MCF 10A (cell line): ENCODE data around the gene SLC30A4. TPM values are rescaled to one million over a fixed set of nuclear protein-coding genes. Genes with fewer than 3 reads are reported as not detected.

Experiments used
- BruUV-seq: library from RNA; stranded (reverse); fragments of 400-500 nt; replicated peaks from 2 replicates; lab custom pipeline; 2021; lab: Mats Ljungman, UMichigan
- CTCF ChIA-PET: fragments of 300-600 bp; sonication (Branson Sonifier 250); formaldehyde crosslinking; extraction: SDS; loops from one replicate; lab custom pipeline; 2021; ENCODE audit warnings: antibody characterized with exemption, inconsistent platforms; lab: Yijun Ruan, JAX
- POLR2A ChIA-PET: fragments of 300-600, 350-650 bp; sonication (Branson Sonifier 250); formaldehyde crosslinking; extraction: SDS; loops from one replicate; lab custom pipeline; 2020; ENCODE audit warnings: antibody characterized with exemption, inconsistent platforms; lab: Yijun Ruan, JAX
- DNase-seq: peaks from one replicate; pipeline ENCODE4 v3.0.0-alpha.2; 2018; ENCODE audit not compliant: unreplicated experiment
- H3K27ac Mint-ChIP-seq: one replicate; pipeline ENCODE4 v1.8.0; 2022; ENCODE audit warnings: mild to moderate bottlenecking, low read depth, mixed read lengths; ENCODE audit not compliant: unreplicated experiment
- H3K27me3 Mint-ChIP-seq: one replicate; pipeline ENCODE4 v1.8.0; 2022; ENCODE audit warnings: mixed read lengths; ENCODE audit not compliant: insufficient read depth, unreplicated experiment
- H3K36me3 Mint-ChIP-seq: one replicate; pipeline ENCODE4 v1.8.0; 2022; ENCODE audit warnings: mild to moderate bottlenecking, moderate library complexity, mixed read lengths; ENCODE audit not compliant: insufficient read depth, unreplicated experiment
- H3K4me1 Mint-ChIP-seq: one replicate; pipeline ENCODE4 v1.8.0; 2022; ENCODE audit warnings: mixed read lengths; ENCODE audit not compliant: insufficient read depth, unreplicated experiment
- H3K4me3 Mint-ChIP-seq: one replicate; pipeline ENCODE4 v1.8.0; 2022; ENCODE audit warnings: mild to moderate bottlenecking, moderate library complexity, mixed read lengths; ENCODE audit not compliant: unreplicated experiment
- H3K9me3 Mint-ChIP-seq: one replicate; pipeline ENCODE4 v1.8.0; 2022; ENCODE audit warnings: mixed read lengths; ENCODE audit not compliant: unreplicated experiment
- intact Hi-C: fragments of 100-400 bp; cut with micrococcal nuclease; formaldehyde crosslinking; loops from 2 replicates; pipeline ENCODE4 v1.14.1; 2022
- total RNA-seq: library from RNA; stranded (reverse); gene quantifications from 2 replicates; pipeline ENCODE4 v1.2.3, GENCODE V29; 2022
- TF ChIP-seq, protein P1 (sequence below): fragments of 200-600 bp; IDR thresholded peaks from one replicate; pipeline ENCODE4 v1.8.0; 2022; ENCODE audit warnings: antibody characterized with exemption, mild to moderate bottlenecking; ENCODE audit not compliant: unreplicated experiment

The SLC30A4 gene
- total RNA-seq, 1 experiment from 2014 or later: 3.4 TPM

DNA sequence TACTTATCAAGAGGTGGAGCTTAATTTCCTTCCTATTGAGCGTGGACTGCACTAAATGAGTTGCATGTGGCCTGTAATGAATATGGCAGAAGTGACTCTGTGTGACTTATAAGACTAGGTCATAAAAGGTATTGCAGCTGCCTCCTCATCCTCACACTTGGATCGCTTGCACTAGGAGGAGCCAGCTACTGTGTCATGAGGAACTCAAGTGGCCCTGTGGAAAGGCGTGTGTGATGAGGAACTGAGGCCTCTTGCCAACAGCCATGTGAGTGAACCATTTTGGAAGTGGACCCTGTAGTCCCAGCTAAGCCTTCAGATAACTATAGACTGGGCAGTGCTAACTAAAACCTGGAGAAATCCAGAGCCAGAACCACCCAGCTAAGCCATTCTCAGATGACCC lies 7.1 kb upstream of the SLC30A4 start:
- Mint-ChIP-seq H3K4me3 (no peak overlapping the region), H3K9me3 (no peaks in the 10 kb centered on the region), H3K27me3 (no peaks in the 10 kb centered on the region), H3K36me3 (no peaks in the 10 kb centered on the region), H3K4me1 (no peaks in the 10 kb centered on the region), H3K27ac (no peak overlapping the region)
- TF ChIP-seq, protein P1, sequence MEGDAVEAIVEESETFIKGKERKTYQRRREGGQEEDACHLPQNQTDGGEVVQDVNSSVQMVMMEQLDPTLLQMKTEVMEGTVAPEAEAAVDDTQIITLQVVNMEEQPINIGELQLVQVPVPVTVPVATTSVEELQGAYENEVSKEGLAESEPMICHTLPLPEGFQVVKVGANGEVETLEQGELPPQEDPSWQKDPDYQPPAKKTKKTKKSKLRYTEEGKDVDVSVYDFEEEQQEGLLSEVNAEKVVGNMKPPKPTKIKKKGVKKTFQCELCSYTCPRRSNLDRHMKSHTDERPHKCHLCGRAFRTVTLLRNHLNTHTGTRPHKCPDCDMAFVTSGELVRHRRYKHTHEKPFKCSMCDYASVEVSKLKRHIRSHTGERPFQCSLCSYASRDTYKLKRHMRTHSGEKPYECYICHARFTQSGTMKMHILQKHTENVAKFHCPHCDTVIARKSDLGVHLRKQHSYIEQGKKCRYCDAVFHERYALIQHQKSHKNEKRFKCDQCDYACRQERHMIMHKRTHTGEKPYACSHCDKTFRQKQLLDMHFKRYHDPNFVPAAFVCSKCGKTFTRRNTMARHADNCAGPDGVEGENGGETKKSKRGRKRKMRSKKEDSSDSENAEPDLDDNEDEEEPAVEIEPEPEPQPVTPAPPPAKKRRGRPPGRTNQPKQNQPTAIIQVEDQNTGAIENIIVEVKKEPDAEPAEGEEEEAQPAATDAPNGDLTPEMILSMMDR: no peak
- no TSS peak for BruUV-seq
- no peak for DNase-seq
- ChIA-PET POLR2A (interaction anchor here (0.5 to 0.6 kb wide), 2 partner anchors 69 to 326 kb away, joined by 4 to 5 read pairs; no protein-coding TSS in a partner anchor), CTCF (interaction anchor here (0.6 to 1.1 kb wide), 4 partner anchors 70 to 1808 kb away, joined by 3 read pairs; no protein-coding TSS in a partner anchor)
- intact Hi-C loops: no loop called here

DNA sequence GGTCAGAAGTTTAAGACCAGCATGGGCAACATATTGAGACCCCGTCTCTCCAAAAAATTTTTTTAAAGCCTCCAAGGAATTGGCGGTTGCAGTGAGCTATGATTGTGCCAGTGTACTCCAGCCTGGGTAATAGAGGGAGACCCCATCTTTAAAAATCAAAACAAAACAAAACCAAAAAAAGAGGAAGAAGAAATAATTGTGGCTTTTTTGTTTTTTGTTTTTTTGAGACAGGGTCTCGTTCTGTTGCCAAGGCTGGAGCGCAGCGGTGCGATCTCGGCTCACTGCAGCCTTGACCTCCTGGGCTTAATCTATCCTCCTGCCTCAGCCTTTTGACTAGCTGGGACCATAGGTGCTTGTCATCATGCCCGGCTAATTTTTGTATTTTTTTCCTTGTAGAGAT lies 4.5 kb upstream of the SLC30A4 start:
- TF ChIP-seq, protein P1: no peak
- Mint-ChIP-seq H3K27me3 (no peaks in the 10 kb centered on the region), H3K36me3 (no peaks in the 10 kb centered on the region), H3K9me3 (no peaks in the 10 kb centered on the region), H3K4me3 (no peak overlapping the region), H3K4me1 (no peaks in the 10 kb centered on the region), H3K27ac (no peak overlapping the region)
- intact Hi-C loops: no loop called here
- no TSS peak for BruUV-seq
- CTCF ChIA-PET: interaction anchor here (0.8 to 1.1 kb wide), 3 partner anchors 35 to 87 kb away, joined by 3 to 4 read pairs (median 3); no protein-coding TSS in a partner anchor
- no peak for DNase-seq
- POLR2A ChIA-PET: interaction anchor here (0.8 kb wide), 1 partner anchor 60 kb away, joined by 4 read pairs; the partner anchor contains the start of gene BLOC1S6

DNA sequence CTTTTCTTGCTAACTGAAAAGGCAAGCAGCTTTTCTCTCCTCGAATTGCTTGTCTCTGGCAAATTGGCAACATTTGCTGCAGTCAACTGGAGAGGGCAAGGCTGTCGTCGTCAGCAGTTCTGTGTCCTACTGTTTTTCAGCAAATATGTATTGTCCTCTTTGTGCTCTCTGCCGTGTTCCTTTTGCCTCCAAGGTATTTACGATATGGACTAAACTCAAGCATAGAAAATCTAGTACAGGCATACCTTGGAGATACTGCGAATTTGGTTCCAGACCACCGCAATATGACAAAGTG lies 558 bp upstream of the SLC30A4 start:
- no TSS peak for BruUV-seq
- POLR2A ChIA-PET: interaction anchor here (1.1 kb wide), 1 partner anchor 69 kb away, joined by 3 read pairs; no protein-coding TSS in a partner anchor

More for the DNA sequence above, 558 bp upstream of the SLC30A4 start:
- CTCF ChIA-PET: interaction anchor here (1.3 to 1.9 kb wide), 2 partner anchors 13 to 91 kb away, joined by 4 to 5 read pairs; no protein-coding TSS in a partner anchor
- Mint-ChIP-seq H3K4me3 (peak overlapping the region; percentile 89), H3K4me1 (peaks cover 15% of the 10 kb centered on the region), H3K9me3 (no peaks in the 10 kb centered on the region), H3K27ac (no peak overlapping the region), H3K36me3 (no peaks in the 10 kb centered on the region), H3K27me3 (no peaks in the 10 kb centered on the region)
- DNase-seq: no peak
- intact Hi-C loops: loop anchor here (2.0 kb wide), 2 partner anchors 64 kb away; partner anchors contain the start of gene BLOC1S6
- TF ChIP-seq, protein P1: no peak
